ENCODE measurements around the gene SPDYE4.

The SPDYE4 gene

DNA sequence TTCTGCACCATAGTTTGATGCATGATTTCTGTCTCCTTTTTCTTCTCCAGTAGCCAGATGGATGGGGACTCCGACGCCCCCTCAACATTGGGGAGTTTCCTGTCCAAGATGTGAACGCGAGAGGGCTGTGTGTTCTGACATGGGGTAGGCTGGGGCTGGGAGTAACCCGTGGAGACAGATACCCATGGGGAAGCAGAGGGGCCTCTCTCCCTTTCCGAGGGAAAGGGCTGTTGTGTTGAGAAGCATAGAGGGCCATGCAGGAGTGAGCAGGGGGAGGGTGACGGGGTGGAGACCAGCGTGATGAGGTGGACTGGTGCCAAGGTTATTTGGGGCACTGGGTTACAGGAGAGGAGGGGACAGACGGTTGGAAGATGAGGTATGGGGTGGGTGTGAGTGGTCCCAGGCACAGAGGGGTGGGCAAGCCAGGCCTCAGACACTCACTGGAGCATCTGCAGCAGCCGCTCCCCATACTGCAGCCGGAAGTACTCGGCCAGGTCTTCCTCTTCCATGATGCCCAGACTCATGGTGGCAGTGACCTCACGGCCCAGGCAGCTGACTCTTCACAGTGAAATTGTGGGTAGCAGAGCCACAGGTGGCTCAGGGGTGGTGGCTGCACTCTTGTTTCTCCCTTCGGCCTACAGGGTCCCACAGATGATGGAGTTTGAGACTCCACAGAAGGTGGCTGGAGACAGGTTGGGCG is 14.1 kb downstream of the SPDYE4 start:
- DNase-seq (ENCODE audit: low read depth in 1 of 2, low spot score in 1 of 2), result no peak
- in situ Hi-C loops (cut with HindIII; ENCODE audit: low pct_unique_long_range_greater_than_20kb, low sequenced_read_pairs), result no loop called here
- no peak for TF ChIP-seq JUND (IDR thresholded peaks at IDR 0.05; ENCODE audit: low read depth)

- no peak for TF ChIP-seq JUND (IDR thresholded peaks at IDR 0.05; ENCODE audit: low read depth)
- no peak for DNase-seq (ENCODE audit: low read depth in 1 of 2, low spot score in 1 of 2)
- in situ Hi-C loops (cut with HindIII; ENCODE audit: low pct_unique_long_range_greater_than_20kb, low sequenced_read_pairs), result no loop called here
These were observed 15.5 kb downstream of the SPDYE4 start for GRCh38 chr17:8742819-8743218.

GRCh38 chr17:8742274-8742673 is 16.1 kb downstream of the SPDYE4 start:
- in situ Hi-C loops (cut with HindIII; ENCODE audit: low pct_unique_long_range_greater_than_20kb, low sequenced_read_pairs), result no loop called here
- TF ChIP-seq JUND (IDR thresholded peaks at IDR 0.05; ENCODE audit: low read depth), result no peak
- DNase-seq (ENCODE audit: low read depth in 1 of 2, low spot score in 1 of 2), result no peak

GRCh38 chr17:8741771-8742170 is 16.6 kb downstream of the SPDYE4 start:
- DNase-seq (ENCODE audit: low read depth in 1 of 2, low spot score in 1 of 2), result no peak
- in situ Hi-C loops (cut with HindIII; ENCODE audit: low pct_unique_long_range_greater_than_20kb, low sequenced_read_pairs), result no loop called here

GRCh38 chr17:8741366-8741765 is 17.0 kb downstream of the SPDYE4 start:
- in situ Hi-C loops (cut with HindIII; ENCODE audit: low pct_unique_long_range_greater_than_20kb, low sequenced_read_pairs), result no loop called here
- TF ChIP-seq JUND (IDR thresholded peaks at IDR 0.05; ENCODE audit: low read depth), result no peak
- DNase-seq (ENCODE audit: low read depth in 1 of 2, low spot score in 1 of 2), result no peak

More at GRCh38 chr17:8741771-8742170, 16.6 kb downstream of the SPDYE4 start:
- no peak for TF ChIP-seq JUND (IDR thresholded peaks at IDR 0.05; ENCODE audit: low read depth)

DNA sequence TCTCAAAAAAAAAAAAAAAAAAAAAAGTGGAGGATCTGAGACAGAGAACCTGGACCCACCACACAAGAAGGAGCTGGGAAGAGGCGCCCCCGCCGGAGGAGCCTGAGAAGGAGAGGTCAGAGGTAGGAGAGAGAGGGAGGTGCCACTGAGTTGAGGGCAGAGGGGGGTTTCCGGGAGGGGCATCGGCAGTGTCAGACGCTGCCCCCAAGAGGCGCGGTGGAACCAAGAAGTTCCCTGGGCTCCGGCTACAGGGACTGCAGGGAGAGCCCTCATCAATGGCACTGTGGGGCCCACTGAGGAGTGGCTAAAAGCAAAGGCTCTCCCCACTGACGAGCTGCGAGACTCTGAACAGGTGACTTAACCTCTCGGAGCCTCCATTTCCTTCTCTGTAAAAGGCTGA is 17.9 kb downstream of the SPDYE4 start:
- in situ Hi-C loops (cut with HindIII; ENCODE audit: low pct_unique_long_range_greater_than_20kb, low sequenced_read_pairs), result no loop called here
- no peak for TF ChIP-seq JUND (IDR thresholded peaks at IDR 0.05; ENCODE audit: low read depth)
- no peak for DNase-seq (ENCODE audit: low read depth in 1 of 2, low spot score in 1 of 2)

DNA sequence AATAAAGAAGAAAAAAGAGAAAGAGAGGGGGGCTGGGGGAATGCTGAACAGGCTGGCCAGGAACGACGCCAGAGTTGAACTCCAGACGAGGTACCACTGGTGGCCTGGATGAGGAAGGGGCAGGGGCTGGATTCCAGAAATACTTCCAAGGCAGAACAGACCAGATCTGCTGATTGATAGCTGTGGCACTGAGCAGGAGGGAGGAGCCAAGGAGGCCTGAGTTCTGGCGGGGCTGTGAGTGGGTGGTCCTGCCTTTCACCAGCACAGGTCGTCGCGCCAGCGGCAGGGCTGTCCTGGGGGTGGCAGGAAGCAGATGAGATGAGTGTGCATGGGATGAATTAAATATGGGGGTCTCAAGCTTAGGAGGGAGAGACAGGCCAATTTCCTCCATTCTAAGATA is 19.2 kb downstream of the SPDYE4 start:
- in situ Hi-C loops (cut with HindIII; ENCODE audit: low pct_unique_long_range_greater_than_20kb, low sequenced_read_pairs), result no loop called here
- no peak for TF ChIP-seq JUND (IDR thresholded peaks at IDR 0.05; ENCODE audit: low read depth)
- DNase-seq (ENCODE audit: low read depth in 1 of 2, low spot score in 1 of 2), result no peak

DNA sequence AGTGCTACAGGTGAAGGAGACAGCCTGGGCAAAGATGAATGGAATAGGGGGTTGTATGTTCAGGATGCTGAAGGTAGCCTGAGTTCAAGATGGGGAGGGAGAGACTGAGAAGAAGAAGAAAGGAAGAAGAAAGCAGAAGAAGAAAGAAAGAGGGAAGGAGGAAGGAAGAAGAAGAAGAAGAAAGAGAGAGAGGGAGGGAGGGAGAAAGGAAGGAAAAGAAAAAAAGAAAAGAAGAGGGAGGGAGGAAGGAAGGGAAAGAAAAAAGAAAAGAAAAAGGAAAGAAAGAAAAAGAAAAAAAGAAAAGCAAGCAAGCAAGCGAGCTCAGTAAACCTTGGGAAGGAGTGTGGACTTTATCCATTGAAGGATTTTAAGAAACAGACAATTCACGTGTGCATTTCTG is 21.6 kb downstream of the SPDYE4 start:
- DNase-seq (ENCODE audit: low read depth in 1 of 2, low spot score in 1 of 2), result no peak
- TF ChIP-seq JUND (IDR thresholded peaks at IDR 0.05; ENCODE audit: low read depth), result no peak
- in situ Hi-C loops (cut with HindIII; ENCODE audit: low pct_unique_long_range_greater_than_20kb, low sequenced_read_pairs), result no loop called here

DNA sequence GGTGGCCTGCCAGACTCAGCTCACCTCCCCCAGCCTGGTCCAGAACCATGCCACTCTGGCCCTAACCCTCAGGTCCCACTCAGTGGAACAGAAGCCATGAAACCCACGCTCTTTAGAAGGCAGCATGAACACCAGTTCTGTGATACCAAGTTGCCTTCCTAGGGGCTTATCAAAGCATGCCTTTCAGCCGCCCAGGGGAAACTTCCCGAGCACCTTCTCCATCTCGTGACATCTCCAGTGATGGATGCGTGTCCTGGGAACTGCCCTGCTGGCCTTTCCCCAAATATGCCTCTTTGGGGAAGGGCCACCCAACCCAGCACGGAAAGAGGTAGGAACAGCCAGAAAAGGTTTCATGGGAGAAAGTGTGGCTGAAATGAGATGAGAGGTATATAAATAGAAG is 22.0 kb downstream of the SPDYE4 start:
- TF ChIP-seq JUND (IDR thresholded peaks at IDR 0.05; ENCODE audit: low read depth), result no peak
- DNase-seq (ENCODE audit: low read depth in 1 of 2, low spot score in 1 of 2), result no peak
- in situ Hi-C loops (cut with HindIII; ENCODE audit: low pct_unique_long_range_greater_than_20kb, low sequenced_read_pairs), result no loop called here

GRCh38 chr17:8735336-8735939 is 22.9 kb downstream of the SPDYE4 start:
- DNase-seq (ENCODE audit: low read depth in 1 of 2, low spot score in 1 of 2), result no peak
- in situ Hi-C loops (cut with HindIII; ENCODE audit: low pct_unique_long_range_greater_than_20kb, low sequenced_read_pairs), result no loop called here
- no peak for TF ChIP-seq JUND (IDR thresholded peaks at IDR 0.05; ENCODE audit: low read depth)

- in situ Hi-C loops (cut with HindIII; ENCODE audit: low pct_unique_long_range_greater_than_20kb, low sequenced_read_pairs), result no loop called here
- no peak for TF ChIP-seq JUND (IDR thresholded peaks at IDR 0.05; ENCODE audit: low read depth)
These were observed 23.5 kb downstream of the SPDYE4 start for GRCh38 chr17:8734876-8735275.

DNA sequence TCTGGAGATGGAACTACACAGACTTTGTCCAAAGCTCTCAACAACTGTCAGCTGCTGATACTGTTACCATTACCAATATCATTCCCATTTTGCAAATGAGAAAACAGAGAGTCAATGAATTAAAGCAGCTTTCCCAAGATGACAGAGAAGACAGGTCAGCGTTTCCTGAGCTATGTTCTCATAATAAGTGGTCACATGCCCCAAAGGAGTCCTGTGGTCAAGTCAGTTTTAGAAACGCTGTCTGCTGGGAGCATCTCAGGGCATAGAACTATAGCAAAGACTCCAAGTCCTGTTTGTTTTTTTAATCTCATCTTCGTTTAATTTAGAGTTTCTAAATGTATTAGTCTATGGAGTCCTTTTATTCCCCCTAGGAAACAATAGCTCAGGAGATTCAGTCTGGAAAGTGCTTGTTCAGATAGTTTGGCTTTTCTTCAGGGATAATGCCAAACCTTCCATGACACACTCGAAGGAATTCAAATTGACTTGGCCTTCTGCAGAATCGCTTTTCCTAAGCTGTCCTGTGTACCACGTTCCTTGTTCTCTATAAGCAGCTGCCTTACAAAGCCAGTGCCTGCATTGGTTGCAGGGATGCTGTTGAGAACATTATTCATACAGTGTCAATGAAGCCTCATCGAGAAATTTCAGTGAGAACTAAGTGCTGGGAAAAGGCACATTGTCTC is 25.8 kb downstream of the SPDYE4 start:
- no peak for TF ChIP-seq JUND (IDR thresholded peaks at IDR 0.05; ENCODE audit: low read depth)
- DNase-seq (ENCODE audit: low read depth in 1 of 2, low spot score in 1 of 2), result no peak
- in situ Hi-C loops (cut with HindIII; ENCODE audit: low pct_unique_long_range_greater_than_20kb, low sequenced_read_pairs), result no loop called here

More at GRCh38 chr17:8734876-8735275, 23.5 kb downstream of the SPDYE4 start:
- no peak for DNase-seq (ENCODE audit: low read depth in 1 of 2, low spot score in 1 of 2)

DNA sequence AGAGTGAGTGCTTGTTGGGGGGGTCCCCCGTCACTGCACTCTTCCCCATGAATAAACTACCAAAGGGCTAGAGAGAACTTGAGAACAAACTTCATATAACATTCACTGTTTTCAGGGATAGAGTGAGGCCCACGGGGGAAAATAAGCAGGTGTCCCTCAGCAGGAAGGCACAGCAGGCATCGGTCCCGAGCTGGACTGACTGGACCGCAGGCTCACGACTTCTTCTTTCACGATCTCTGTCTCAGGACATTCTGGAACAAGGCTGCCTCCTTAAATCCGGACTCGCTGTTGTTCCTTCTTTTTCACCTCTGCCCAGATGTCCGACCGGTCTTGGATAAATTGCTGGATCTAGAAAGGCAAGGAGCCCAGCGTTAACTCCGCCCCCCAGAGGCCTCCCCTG is 28.5 kb downstream of the SPDYE4 start:
- in situ Hi-C loops (cut with HindIII; ENCODE audit: low pct_unique_long_range_greater_than_20kb, low sequenced_read_pairs), result no loop called here
- TF ChIP-seq JUND (IDR thresholded peaks at IDR 0.05; ENCODE audit: low read depth), result no peak

More for the DNA sequence above, 28.5 kb downstream of the SPDYE4 start:
- DNase-seq (ENCODE audit: low read depth in 1 of 2, low spot score in 1 of 2), result no peak
